ENCODE results near the gene MYH9.

The MYH9 gene

DNA sequence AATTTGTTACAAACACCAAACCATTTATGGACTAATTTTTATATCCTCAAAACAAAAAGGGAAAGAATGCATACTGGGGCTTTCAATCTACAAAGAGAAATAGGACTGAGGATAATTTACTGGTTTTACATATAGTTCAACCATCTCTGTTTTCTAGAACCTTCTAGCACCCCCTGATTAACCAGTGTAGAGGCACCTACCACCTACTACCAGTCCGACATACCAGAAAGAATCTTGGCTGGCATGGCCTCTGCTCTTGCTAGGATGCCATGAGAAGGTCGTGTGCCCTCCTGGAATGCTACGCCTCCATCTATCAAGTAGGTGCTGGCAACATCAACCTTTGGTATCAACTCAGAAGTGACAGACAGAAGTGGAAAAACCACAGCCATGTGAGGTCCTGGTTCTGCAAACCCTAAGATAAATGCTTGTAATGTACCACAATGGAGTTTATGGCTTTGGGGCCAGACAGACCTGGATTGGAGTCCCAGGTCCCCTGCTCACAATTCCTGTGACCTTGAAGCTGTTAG is 28.2 kb downstream of the MYH9 start:
- no peak for DNase-seq
- intact Hi-C loops (cut with DNase I): no loop called here

DNA sequence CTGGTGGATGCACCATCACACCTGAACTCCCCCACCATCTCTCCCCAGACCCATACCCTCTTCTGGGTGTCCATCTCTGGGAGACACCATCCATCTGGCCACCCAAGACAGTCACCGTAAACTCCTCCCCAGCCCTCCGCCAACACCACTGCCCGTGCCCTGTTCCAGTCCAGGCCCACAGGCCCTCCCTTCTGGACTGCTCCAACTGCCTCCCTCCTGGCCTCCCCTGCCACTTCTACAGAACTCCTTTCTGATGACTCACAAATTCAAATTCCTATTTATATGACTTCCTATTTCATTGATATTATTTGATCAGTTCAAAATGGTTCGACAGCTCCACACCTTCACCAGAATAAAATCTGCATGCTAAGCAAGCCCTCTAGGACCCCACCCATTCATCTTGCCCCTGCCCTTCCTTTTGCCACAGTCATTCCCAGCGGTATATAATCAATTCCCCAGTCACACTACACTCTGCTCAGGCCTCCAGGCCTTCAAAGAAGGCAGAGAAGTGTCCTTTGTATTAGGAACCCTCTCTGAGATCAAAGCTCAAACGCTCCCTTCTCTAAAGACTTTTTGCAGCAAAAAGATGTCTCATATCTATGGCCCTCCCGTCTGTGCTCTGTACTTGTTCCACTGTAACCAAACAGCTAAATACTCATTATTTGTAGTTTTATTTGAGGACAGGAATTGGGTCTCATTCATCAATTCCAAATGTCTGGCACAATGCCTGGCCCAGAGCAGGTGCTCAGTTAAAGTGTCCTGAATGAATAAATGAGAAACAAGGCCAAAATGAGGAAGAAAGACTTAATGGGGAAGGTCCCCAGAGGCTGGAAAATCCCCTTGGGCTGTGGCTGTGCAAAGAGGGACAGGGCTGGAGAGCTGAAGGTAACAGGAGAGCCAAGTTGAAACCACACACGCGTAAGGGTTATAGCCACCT is 29.0 kb downstream of the MYH9 start:
- no peak for DNase-seq
- intact Hi-C loops (cut with DNase I): no loop called here

DNA sequence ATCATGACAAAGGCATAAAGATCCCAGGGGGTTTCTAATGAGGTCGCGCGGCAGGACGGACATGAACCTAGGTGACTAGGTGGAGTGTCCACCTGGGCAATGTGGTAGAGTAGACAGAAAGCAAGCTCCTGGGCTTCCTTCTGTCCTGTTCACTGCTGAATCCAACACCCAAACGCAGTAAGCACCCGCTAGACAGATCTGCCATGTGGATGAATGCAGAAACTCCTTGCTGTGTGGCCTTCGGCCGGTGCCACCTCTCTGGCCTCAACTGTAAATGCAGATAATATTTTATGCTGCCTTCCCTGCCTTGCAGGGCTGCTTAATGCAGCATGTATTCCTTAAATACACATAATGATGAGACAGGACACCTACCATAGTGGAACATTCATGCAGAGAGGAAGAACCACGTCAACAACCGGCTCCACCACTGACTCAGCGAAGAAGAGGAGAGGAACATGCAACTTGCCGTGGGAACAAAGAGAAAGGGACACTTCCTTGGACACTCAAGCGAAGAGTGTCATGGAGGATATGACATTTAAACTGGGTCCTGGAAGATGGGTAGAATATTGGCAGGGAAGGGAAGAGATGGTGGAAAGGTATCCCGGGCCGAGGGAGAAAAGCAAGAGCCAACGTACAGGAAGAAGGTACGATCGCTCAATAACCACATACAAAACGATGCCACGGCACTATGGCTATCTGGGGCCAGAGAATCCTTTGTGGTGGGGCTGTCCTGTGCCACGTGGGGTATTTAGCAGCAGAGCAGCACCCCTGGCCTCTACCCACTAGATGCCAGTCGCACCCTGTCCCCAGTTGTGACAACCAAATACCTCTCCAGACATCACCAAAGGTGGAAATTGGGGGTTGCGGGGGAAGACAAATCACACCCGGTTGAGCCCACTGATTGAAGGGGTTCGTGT is 30.8 kb downstream of the MYH9 start:
- no peak for DNase-seq
- intact Hi-C loops (cut with DNase I): no loop called here

DNA sequence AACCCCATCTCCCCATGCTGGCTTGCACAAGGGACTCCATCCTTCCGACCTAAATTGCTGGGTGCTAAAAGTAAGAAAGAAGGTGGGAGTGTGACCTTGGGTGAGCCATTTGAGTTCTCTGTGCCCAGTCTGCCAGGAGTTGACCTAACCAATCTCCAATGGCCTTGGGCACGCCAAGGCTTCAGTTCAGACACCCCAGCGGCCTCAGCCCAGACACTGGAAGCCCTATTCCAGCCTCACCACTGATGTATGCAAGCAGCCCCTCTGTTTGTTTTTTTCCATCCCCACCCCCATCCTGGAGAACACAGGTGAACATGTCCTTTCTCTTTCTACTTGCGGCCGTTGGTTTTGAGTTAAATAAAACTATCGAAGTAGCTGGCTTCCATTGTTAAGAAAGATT is 31.9 kb downstream of the MYH9 start:
- DNase-seq: no peak
- intact Hi-C loops (cut with DNase I): no loop called here

- DNase-seq: no peak
- intact Hi-C loops (cut with DNase I): no loop called here
These were observed 32.4 kb downstream of the MYH9 start for GRCh38 chr22:36355362-36355761.

DNA sequence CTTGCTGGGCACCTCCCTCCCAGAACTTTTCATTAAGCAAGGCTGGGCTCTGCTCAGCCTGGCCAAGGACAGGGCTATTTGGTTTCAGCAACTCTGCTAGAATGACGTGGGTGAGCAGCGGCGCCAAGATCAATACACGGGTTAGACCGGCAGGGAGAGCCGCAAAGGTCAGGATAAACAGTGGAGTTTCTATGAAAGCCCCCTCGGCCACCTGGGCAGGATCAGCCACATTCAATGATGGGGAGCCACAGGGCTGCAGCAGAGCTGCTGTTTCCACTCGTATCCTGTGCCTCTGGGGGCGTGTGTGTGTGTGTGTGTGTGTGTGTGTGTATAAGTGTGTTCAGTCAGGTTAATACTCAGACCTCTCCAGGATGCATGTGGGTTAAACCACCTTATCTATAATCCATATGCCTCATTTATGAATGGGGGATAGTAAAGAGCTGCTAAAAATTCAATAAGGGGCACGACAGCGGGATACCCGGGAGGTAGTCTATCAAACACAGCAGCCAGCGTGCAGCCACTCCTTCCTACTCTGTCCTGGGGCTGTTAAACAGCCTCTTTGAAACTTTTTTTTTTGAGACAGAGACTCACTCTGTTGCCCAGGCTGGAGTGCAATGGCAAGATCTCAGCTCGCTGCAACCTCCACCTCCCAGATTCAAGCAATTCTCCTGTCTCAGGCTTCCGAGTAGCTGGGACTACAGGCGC is 34.8 kb downstream of the MYH9 start:
- DNase-seq: no peak

DNA sequence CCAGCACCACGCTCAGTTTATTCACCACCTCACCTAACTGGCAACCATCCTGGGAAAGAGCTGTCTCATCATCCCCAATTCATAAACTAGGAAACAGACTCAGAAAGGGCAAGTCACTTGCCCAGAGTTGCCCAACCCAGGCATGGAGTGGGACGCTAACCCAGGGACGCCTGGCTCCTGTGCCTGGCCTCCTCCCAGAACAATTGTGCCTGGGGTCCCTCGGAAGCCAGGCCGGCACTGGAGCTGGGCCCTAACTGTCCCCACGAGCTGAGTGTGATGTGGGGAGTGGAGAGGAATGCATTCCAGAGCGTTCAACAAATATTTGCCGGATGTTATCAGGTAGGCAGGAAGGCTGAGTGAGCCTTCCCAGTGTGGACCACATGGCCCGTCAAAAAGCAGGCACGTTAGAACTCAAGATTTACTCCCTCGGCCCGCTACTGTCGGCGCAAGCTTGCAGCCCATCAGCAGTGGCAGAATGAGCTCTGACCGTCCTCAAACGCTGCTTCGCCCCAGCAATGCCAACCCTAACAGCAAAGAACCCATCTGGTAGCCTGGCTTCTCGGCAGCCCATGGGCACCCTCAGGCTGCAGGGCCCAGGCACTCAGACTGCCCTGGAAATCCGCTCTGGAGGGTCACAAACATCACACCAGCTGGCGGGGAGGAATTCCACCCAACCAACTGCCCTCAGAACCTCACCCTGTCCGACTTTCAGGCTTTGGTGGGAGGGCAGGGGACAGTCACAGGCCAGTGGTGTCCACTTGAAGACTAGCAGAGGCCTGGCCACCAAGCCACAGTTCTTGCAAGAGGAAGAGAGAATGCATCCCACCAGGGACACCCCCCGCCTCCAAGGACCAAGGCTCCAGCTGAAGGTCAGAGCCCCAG is 35.6 kb downstream of the MYH9 start:
- DNase-seq: peak in 2 of 42 donors; percentile 48 to 63
- intact Hi-C loops (cut with DNase I): no loop called here

More for the DNA sequence above, 34.8 kb downstream of the MYH9 start:
- intact Hi-C loops (cut with DNase I): no loop called here

- intact Hi-C loops (cut with DNase I): no loop called here
- peak in 7 of 42 donors; percentile 35 to 68 (median 57) for DNase-seq
These were observed 36.8 kb downstream of the MYH9 start for GRCh38 chr22:36350751-36351594.

GRCh38 chr22:36349726-36350125 is 38.0 kb downstream of the MYH9 start:
- intact Hi-C loops (cut with DNase I): no loop called here
- DNase-seq: no peak

GRCh38 chr22:36348760-36349159 is 39.0 kb downstream of the MYH9 start:
- intact Hi-C loops (cut with DNase I): no loop called here
- DNase-seq: no peak

GRCh38 chr22:36347094-36347493 is 40.7 kb downstream of the MYH9 start:
- intact Hi-C loops (cut with DNase I): no loop called here
- DNase-seq: no peak

DNA sequence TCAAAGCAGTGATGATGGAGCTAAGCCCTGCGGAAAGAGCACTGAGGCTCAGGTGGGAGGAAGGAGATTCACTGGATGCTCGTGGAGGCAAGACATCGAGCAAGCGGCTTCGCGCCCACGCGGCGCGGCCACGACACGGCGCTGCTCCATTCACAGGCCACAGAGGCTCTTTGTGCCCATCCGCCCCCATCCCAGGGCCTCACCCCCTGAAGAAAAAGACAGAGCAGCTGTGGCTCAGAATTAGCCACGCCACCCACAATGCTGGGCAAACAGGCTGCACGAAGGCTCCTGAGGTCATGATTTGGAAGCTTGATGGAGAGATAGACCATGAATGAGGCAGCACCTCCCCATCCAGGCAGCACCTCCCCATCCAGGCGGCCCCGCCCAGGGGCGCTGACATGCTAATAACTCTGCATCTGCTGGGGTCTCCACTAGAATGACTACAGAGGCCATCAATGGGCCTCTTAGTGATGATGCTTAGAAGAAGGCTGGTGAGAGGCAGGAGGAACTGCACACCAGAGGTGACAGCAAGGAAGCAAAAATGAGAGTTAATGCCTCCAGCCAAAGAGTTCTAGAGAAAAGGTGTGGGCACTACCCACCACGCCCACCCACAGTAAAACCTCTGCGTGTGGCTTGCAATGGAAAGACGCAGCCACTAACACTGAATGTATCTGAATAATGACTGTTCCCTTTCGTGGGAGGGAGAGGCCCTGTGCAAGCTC is 43.5 kb downstream of the MYH9 start:
- intact Hi-C loops (cut with DNase I): no loop called here
- peak in 41 of 42 donors; percentile 56 to 90 (median 78) for DNase-seq

- intact Hi-C loops (cut with DNase I): no loop called here
- peak in 8 of 42 donors; percentile 43 to 80 (median 58) for DNase-seq
These were observed 44.1 kb downstream of the MYH9 start for GRCh38 chr22:36343720-36344105.

DNA sequence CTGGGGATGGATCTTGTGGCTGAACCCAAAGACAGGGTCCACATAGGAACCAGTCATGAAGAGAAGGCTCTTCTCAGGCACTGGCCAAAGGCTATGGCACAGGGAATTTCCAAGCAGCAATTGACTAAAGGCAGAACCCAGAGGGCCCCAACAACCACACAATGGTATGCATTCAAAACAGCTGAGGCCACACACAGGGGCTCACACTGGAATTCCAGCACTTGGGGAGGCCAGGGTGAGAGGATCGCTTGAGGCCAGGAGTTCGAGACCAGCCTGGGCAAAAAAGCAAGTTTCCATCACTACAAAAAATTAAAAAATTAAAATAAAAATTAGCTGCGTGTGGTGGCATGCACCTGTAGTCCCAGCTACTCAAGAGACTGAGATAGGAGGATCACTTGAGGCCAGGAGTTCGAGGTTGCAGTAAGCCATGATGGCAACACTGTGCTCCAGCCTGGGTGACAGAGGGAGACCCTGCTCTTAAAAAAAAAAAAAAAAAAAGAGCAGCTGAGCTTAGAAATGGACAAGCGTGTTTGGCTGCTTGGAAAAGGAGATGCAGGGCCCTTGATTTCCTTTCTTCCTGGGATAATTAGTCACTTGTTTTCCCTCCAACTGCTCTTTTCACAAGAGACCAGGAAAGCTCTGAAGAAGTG is 44.6 kb downstream of the MYH9 start:
- DNase-seq: no peak
- intact Hi-C loops (cut with DNase I): no loop called here

GRCh38 chr22:36341640-36342041 is 46.1 kb downstream of the MYH9 start:
- peak in 27 of 42 donors; percentile 46 to 81 (median 69) for DNase-seq
- intact Hi-C loops (cut with DNase I): no loop called here

- intact Hi-C loops (cut with DNase I): no loop called here
These were observed 47.1 kb downstream of the MYH9 start for GRCh38 chr22:36340621-36341020.

More at GRCh38 chr22:36340621-36341020, 47.1 kb downstream of the MYH9 start:
- DNase-seq: peak in 1 of 42 donors; percentile 37
